ENCODE data around the gene QSER1. TPM values are rescaled to one million over a fixed set of nuclear protein-coding genes. Genes with fewer than 3 reads are reported as not detected.

Gene QSER1
- total RNA-seq, 4 donors from 2014 or later = 35.5 to 59.9 (median 42.6) TPM

DNA sequence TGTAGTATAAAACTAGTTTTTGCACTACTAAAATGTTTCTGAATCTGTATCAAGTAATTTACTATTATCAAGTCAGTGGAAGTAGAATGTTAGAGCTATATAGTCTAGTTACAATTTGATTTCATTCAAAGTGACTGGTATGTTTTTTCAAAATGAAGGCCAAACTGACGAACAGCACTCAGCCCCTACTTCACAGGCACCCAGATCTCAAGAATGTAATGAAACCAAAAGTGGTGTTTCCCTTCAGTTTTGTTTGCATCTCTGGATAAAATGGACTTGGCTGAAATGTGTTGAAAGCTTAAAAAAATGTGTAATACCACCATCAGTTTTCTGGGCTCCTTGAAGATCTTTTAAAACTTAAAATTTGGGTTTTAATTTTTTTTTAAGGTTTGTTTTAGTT is 46.4 kb downstream of the QSER1 start:
- no peak for DNase-seq
- no peak overlapping the region for H3K4me3 ChIP-seq (replicated peaks in 1 of 3)
- H3K9me3 ChIP-seq = no peaks in the 10 kb centered on the region
- TF ChIP-seq POLR2A (IDR thresholded peaks at IDR 0.05) = no peak
- TF ChIP-seq, protein P1, sequence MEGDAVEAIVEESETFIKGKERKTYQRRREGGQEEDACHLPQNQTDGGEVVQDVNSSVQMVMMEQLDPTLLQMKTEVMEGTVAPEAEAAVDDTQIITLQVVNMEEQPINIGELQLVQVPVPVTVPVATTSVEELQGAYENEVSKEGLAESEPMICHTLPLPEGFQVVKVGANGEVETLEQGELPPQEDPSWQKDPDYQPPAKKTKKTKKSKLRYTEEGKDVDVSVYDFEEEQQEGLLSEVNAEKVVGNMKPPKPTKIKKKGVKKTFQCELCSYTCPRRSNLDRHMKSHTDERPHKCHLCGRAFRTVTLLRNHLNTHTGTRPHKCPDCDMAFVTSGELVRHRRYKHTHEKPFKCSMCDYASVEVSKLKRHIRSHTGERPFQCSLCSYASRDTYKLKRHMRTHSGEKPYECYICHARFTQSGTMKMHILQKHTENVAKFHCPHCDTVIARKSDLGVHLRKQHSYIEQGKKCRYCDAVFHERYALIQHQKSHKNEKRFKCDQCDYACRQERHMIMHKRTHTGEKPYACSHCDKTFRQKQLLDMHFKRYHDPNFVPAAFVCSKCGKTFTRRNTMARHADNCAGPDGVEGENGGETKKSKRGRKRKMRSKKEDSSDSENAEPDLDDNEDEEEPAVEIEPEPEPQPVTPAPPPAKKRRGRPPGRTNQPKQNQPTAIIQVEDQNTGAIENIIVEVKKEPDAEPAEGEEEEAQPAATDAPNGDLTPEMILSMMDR (IDR thresholded peaks at IDR 0.05) = no peak
- no peaks in the 10 kb centered on the region for H3K36me3 ChIP-seq
- intact Hi-C loops (cut with DNase I) = no loop called here
- 31 to 35% methylated on average over 1 of the region's 1 CpG for WGBS, 2 donors
- peaks cover 0 to 6% of the 10 kb centered on the region in 2 donors for H3K4me1 ChIP-seq
- no peaks in the 10 kb centered on the region for H3K27me3 ChIP-seq
- no peak overlapping the region for H3K27ac ChIP-seq

DNA sequence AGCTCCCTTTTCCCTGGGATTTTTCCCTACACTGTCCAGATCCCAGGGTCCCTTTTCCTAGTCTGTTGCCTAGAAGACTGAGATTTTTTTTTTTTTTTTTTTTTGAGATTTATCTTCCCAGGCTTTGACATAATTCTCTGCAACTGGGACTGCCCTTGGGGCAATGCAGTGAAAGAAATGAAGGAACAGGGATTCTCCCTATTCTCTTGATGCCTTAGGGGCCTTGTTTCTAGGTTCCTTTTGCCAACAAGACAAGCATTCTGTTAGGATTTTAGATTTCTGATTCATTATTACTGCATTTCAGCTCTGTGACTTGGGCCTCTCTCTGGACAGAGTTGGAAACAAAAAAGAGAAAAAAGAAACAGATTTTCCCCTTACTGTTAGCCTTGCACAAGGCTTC is 47.3 kb downstream of the QSER1 start:
- no peaks in the 10 kb centered on the region for H3K36me3 ChIP-seq
- no peaks in the 10 kb centered on the region for H3K27me3 ChIP-seq
- intact Hi-C loops (cut with DNase I) = no loop called here
- peaks cover 0 to 6% of the 10 kb centered on the region in 2 donors for H3K4me1 ChIP-seq
- TF ChIP-seq, protein P1 (IDR thresholded peaks at IDR 0.05) = no peak
- no peak for TF ChIP-seq POLR2A (IDR thresholded peaks at IDR 0.05)
- H3K9me3 ChIP-seq = no peaks in the 10 kb centered on the region
- DNase-seq = no peak
- H3K27ac ChIP-seq = no peak overlapping the region
- no peak overlapping the region for H3K4me3 ChIP-seq (replicated peaks in 1 of 3)

DNA sequence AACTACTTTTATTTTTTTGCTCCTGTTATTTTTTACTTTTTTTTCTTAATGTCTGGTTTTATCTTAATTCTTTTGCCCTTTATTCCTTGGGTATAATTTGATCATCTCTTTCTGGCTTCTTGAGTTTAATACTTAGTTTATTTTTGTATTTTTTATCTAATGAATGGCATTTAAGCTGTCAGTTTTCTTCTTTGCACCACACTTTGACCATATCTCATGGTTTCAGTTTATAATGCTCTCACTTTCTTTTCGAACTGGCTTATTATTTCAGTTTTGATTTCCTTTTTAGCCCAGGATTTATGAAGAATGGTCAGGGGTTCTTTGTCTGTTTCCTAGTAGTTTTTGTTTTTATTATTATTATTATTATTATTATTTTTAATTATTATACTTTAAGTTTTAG is 48.3 kb downstream of the QSER1 start:
- no peak for DNase-seq
- Histone ChIP-seq H3K9me3 (no peaks in the 10 kb centered on the region), H3K4me1 (peaks cover 0 to 6% of the 10 kb centered on the region in 2 donors), H3K27me3 (no peaks in the 10 kb centered on the region), H3K4me3 (replicated peaks in 1 of 3) (no peak overlapping the region), H3K36me3 (no peaks in the 10 kb centered on the region), H3K27ac (no peak overlapping the region)
- WGBS, 2 donors = 88 to 90% methylated on average over 1 of the region's 1 CpG
- intact Hi-C loops (cut with DNase I) = no loop called here
- TF ChIP-seq, protein P1 (IDR thresholded peaks at IDR 0.05) = no peak
- no peak for TF ChIP-seq POLR2A (IDR thresholded peaks at IDR 0.05)

DNA sequence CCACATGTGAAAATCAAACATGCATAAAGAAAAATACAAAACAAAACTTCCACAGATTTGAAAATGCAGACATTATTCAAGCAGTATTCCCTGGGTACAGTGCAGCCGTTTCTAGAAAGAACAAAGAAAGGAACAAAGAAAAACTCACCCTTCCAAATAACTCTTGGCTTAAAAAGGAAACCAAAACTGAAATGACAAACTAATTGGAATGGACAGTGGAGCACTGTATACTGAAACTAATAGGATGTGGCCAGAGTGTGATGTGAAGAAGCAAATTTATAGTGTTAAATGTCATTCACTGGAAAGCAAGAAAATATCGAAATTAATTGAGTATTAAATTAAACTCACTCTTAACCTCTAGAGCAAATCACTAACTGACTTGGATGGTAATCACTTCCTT is 55.4 kb downstream of the QSER1 start:
- Histone ChIP-seq H3K27ac (no peak overlapping the region), H3K4me3 (replicated peaks in 1 of 3) (no peak overlapping the region), H3K36me3 (no peaks in the 10 kb centered on the region), H3K27me3 (no peaks in the 10 kb centered on the region), H3K9me3 (no peaks in the 10 kb centered on the region), H3K4me1 (no peaks in the 10 kb centered on the region)
- 83 to 84% methylated on average over 2 of the region's 2 CpGs for WGBS, 2 donors
- TF ChIP-seq, protein P1 (IDR thresholded peaks at IDR 0.05) = no peak
- TF ChIP-seq POLR2A (IDR thresholded peaks at IDR 0.05) = no peak
- DNase-seq = no peak
- intact Hi-C loops (cut with DNase I) = no loop called here

DNA sequence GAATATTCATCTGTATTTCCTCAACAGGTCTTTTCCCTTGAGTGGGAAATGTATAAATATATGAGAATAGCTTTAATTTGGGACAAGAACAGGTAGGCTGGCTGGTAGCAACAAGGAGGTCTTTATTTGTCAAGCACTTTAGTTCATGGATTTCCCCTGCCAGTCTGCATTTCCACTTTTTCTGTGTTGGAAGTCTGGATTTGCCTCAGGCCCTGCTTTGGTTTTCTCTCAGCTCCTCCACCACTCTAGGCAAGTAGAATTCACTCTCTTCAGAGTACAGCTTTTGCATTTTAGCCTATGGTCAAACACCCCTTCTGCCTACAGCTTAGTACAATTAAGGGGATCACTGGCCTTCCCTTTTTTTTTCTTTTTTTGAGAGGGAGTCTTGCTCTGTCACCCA is 57.1 kb downstream of the QSER1 start:
- Histone ChIP-seq H3K9me3 (no peaks in the 10 kb centered on the region), H3K4me3 (replicated peaks in 1 of 3) (no peak overlapping the region), H3K4me1 (no peaks in the 10 kb centered on the region), H3K36me3 (no peaks in the 10 kb centered on the region), H3K27me3 (no peaks in the 10 kb centered on the region), H3K27ac (no peak overlapping the region)
- TF ChIP-seq POLR2A (IDR thresholded peaks at IDR 0.05) = no peak
- TF ChIP-seq, protein P1 (IDR thresholded peaks at IDR 0.05) = no peak
- intact Hi-C loops (cut with DNase I) = no loop called here
- no peak for DNase-seq
